Uterus (tissue), 4 donors: ENCODE results near the gene SLC16A12. TPM values are rescaled to one million over a fixed set of nuclear protein-coding genes. Genes with fewer than 3 reads are reported as not detected.
"Not testable (repeated sequence)": the region's sequence is repeated elsewhere in the genome, so short reads cannot be mapped to it uniquely, and the experiment has no call there.

Source experiments
- DNase-seq, 2 donors: peaks; one replicate each; pipeline ENCODE4 v3.0.0-alpha.2; 2019 to 2020
- H3K27ac ChIP-seq, 2 donors: fragments of 200-600 bp; sonication (generic); 1 replicate in 1 of 2; 2 replicates in 1 of 2; pipeline ENCODE4 v1.5.1; 2016 to 2018
- H3K27me3 ChIP-seq, 2 donors: fragments of 200-600 bp; sonication (generic); one replicate each; pipeline ENCODE4 v1.5.1; 2018 to 2019; ENCODE audit warnings: control low read depth in 1 of 2
- H3K36me3 ChIP-seq, 2 donors: fragments of 200-600 bp; sonication (generic); one replicate each; pipeline ENCODE4 v1.5.1; 2019; ENCODE audit warnings: control low read depth in 1 of 2
- H3K4me1 ChIP-seq, 2 donors: fragments of 200-600 bp; sonication (generic); one replicate each; pipeline ENCODE4 v1.5.1; 2018 to 2019; ENCODE audit warnings: control low read depth in 1 of 2
- H3K4me3 ChIP-seq, 2 donors: fragments of 200-600 bp; sonication (generic); 1 replicate in 1 of 2; 2 replicates in 1 of 2; pipeline ENCODE4 v1.5.1; 2018 to 2019; ENCODE audit warnings: mild to moderate bottlenecking in 1 of 2
- H3K9me3 ChIP-seq, 2 donors: fragments of 200-600 bp; sonication (generic); one replicate each; pipeline ENCODE4 v1.5.1; 2019; ENCODE audit warnings: control low read depth in 1 of 2
- CTCF ChIP-seq, 4 experiments: fragments of 200-600 bp in 2 of 4; fragments of 450-650 bp in 2 of 4; sonication (generic) in 2 of 4; IDR thresholded peaks; one replicate each; pipeline ENCODE4 v1.5.1; 2016 to 2019; ENCODE audit warnings: antibody characterized with exemption in 4 of 4, mild to moderate bottlenecking in 2 of 4, moderate library complexity in 1 of 4
- POLR2A ChIP-seq, 2 donors: fragments of 450-650 bp; IDR thresholded peaks; one replicate each; pipeline ENCODE4 v1.6.1; 2016; ENCODE audit warnings: antibody characterized with exemption in 2 of 2, mild to moderate bottlenecking in 1 of 2, moderate library complexity in 1 of 2
- intact Hi-C: fragments of 100-400 bp; cut with DNase I; formaldehyde crosslinking; loops from one replicate; pipeline ENCODE4 v1.15.1; 2023; ENCODE audit warnings: low total_unique reads
- total RNA-seq, 4 donors: library from RNA; depleted of rRNA in 3 of 4; stranded (reverse); fragments of >200 nt in 3 of 4; gene quantifications; one replicate each; pipeline versions ENCODE4 v1.1.0 to v1.2.4, GENCODE V29; 2014 to 2023
- donor health status: DM: yes; HTN: yes; CAD: no.

The SLC16A12 gene
- total RNA-seq, 4 donors from 2014 or later, result 0.26 to 7.4 (median 0.51) TPM

GRCh38 chr10:89414879-89415821 lies 120.2 kb downstream of the SLC16A12 start:
- Histone ChIP-seq H3K9me3 (no peaks in the 10 kb centered on the region), H3K4me3 (peak overlapping the region; percentile 70 to 74), H3K4me1 (no peaks in the 10 kb centered on the region), H3K27me3 (no peaks in the 10 kb centered on the region), H3K27ac (peak overlapping the region; percentile 95), H3K36me3 (no peaks in the 10 kb centered on the region)
- intact Hi-C loops, result no loop called here
- peak; percentile 38 to 46 for DNase-seq
- TF ChIP-seq CTCF (IDR thresholded peaks at IDR 0.05) (peak in 1 of 4 experiments; percentile 12), POLR2A (IDR thresholded peaks at IDR 0.05) (no peak)

- TF ChIP-seq POLR2A (IDR thresholded peaks at IDR 0.05) (peak; percentile 70 to 76), CTCF (IDR thresholded peaks at IDR 0.05) (peak in 1 of 4 experiments; percentile 26)
- no peaks in the 10 kb centered on the region for H3K27me3 ChIP-seq
- no peaks in the 10 kb centered on the region for H3K9me3 ChIP-seq
- H3K36me3 ChIP-seq, result no peaks in the 10 kb centered on the region
- DNase-seq, result peak; percentile 74 to 76
- peak within 1 kb of the TSS; percentile 95 for H3K27ac ChIP-seq
- no peaks in the 10 kb centered on the region for H3K4me1 ChIP-seq
- peak within 1 kb of the TSS; percentile 70 to 74 for H3K4me3 ChIP-seq
- intact Hi-C loops, result no loop called here
Observed at GRCh38 chr10:89414146-89414878, 121.1 kb downstream of the SLC16A12 start, which contains the start of gene IFIT5. TSS of gene IFIT5 (plus strand) at chr10:89414568. CDS start at chr10:89414799, 231 bp downstream.

- no peak for DNase-seq
- Histone ChIP-seq H3K27me3 (no peaks in the 10 kb centered on the region), H3K27ac (peak overlapping the region; percentile 95), H3K36me3 (no peaks in the 10 kb centered on the region), H3K4me1 (no peaks in the 10 kb centered on the region), H3K9me3 (no peaks in the 10 kb centered on the region), H3K4me3 (no peak overlapping the region)
- TF ChIP-seq POLR2A (IDR thresholded peaks at IDR 0.05) (no peak), CTCF (IDR thresholded peaks at IDR 0.05) (no peak)
- intact Hi-C loops, result no loop called here
Observed at GRCh38 chr10:89413398-89413912, 121.9 kb downstream of the SLC16A12 start.

- DNase-seq, H3K4me3 ChIP-seq, H3K27ac ChIP-seq, H3K4me1 ChIP-seq, H3K36me3 ChIP-seq, H3K27me3 ChIP-seq, H3K9me3 ChIP-seq, intact Hi-C loops: not testable (repeated sequence)
Observed at GRCh38 chr10:89412276-89412675, 123.1 kb downstream of the SLC16A12 start.

- H3K9me3 ChIP-seq, H3K4me3 ChIP-seq, H3K4me1 ChIP-seq, intact Hi-C loops, H3K36me3 ChIP-seq, H3K27me3 ChIP-seq, DNase-seq, H3K27ac ChIP-seq: not testable (repeated sequence)
Observed at GRCh38 chr10:89411135-89411534, 124.3 kb downstream of the SLC16A12 start.

GRCh38 chr10:89410551-89410950 lies 124.8 kb downstream of the SLC16A12 start:
- H3K4me1 ChIP-seq, DNase-seq, H3K4me3 ChIP-seq, H3K27ac ChIP-seq, H3K9me3 ChIP-seq, intact Hi-C loops, H3K27me3 ChIP-seq, H3K36me3 ChIP-seq: not testable (repeated sequence)

GRCh38 chr10:89409282-89409681 lies 126.1 kb downstream of the SLC16A12 start:
- H3K4me1 ChIP-seq, DNase-seq, H3K36me3 ChIP-seq, H3K27me3 ChIP-seq, H3K9me3 ChIP-seq, intact Hi-C loops, H3K4me3 ChIP-seq, H3K27ac ChIP-seq: not testable (repeated sequence)

- H3K4me3 ChIP-seq, H3K27me3 ChIP-seq, intact Hi-C loops, H3K27ac ChIP-seq, H3K4me1 ChIP-seq, H3K9me3 ChIP-seq, DNase-seq, H3K36me3 ChIP-seq: not testable (repeated sequence)
Observed at GRCh38 chr10:89407792-89408191, 127.6 kb downstream of the SLC16A12 start.

GRCh38 chr10:89406178-89406577 lies 129.2 kb downstream of the SLC16A12 start:
- H3K27me3 ChIP-seq, H3K9me3 ChIP-seq, H3K4me1 ChIP-seq, intact Hi-C loops, H3K27ac ChIP-seq, H3K4me3 ChIP-seq, H3K36me3 ChIP-seq, DNase-seq: not testable (repeated sequence)
